Type B pancreatic cell (in vitro differentiated cells): ENCODE data around the gene CYFIP2. TPM values are rescaled to one million over a fixed set of nuclear protein-coding genes. Genes with fewer than 3 reads are reported as not detected.

Experiments
- DNase-seq: peaks from one replicate; pipeline ENCODE4 v3.0.0; 2021; ENCODE audit warnings: mixed read lengths; ENCODE audit not compliant: unreplicated experiment; ENCODE audit errors: extremely low spot score
- H3K27ac Mint-ChIP-seq: 2 replicates; pipeline ENCODE4 v1.8.0; 2021; ENCODE audit warnings: mild to moderate bottlenecking, mixed read lengths
- H3K27me3 Mint-ChIP-seq: 2 replicates; pipeline ENCODE4 v1.8.0; 2021; ENCODE audit warnings: mixed read lengths
- H3K36me3 Mint-ChIP-seq: 2 replicates; pipeline ENCODE4 v1.8.0; 2021; ENCODE audit warnings: mixed read lengths
- H3K4me1 Mint-ChIP-seq: one replicate; pipeline ENCODE4 v1.8.0; 2021; ENCODE audit warnings: mixed read lengths; ENCODE audit not compliant: unreplicated experiment
- H3K4me3 Mint-ChIP-seq: 2 replicates; pipeline ENCODE4 v1.8.0; 2021; ENCODE audit warnings: mild to moderate bottlenecking, mixed read lengths
- H3K9me3 Mint-ChIP-seq: 2 replicates; pipeline ENCODE4 v1.8.0; 2021; ENCODE audit warnings: mixed read lengths
- total RNA-seq: library from RNA; stranded (reverse); gene quantifications from 2 replicates; pipeline ENCODE4 v1.2.1, GENCODE V29; 2021; ENCODE audit warnings: low replicate concordance
- TF ChIP-seq, protein P1 (sequence below): fragments of 200-600 bp; sonication (generic); conservative IDR thresholded peaks from 2 replicates; pipeline ENCODE4 v1.5.0; 2021; ENCODE audit warnings: antibody characterized with exemption, mild to moderate bottlenecking

Gene CYFIP2
- total RNA-seq, 1 donor from 2014 or later, result 61.4 TPM

DNA sequence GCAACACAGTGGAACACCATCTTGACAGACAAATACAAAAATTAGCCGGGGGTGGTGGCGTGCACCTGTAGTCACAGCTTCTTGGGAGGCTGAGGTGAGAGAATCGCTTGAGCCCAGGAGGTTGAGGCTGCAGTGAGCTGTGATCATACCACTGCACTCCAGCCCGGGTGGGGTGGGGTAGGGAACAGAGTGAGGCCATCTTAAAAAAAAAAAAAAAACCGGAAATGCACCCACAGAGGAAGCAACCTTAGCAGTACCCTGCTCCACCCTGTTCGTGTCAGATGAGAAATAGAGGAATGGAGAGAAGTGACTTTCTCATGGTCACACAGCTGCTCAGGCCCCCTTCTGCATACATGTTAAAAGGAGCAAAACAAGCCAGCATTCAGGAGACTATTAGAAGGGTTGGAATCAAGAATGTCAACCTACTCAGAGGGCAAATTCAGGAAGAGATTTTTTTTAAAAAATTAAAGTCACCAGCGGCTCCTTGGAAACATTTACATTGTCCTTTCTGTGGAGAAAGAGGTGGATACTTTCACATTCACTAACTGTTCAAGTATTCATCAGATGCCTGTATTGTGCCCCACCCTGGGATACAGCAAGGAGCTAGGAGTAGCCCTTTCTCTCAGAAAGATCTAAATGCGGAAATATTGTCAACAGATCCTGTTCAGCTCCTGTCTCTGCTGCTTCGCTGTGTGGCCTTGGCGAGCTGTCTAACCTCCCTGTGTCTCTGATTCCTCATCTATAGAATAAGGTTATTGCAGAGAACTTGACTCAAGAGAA is 41.0 kb downstream of the CYFIP2 start:
- Mint-ChIP-seq H3K4me3 (no peak overlapping the region), H3K36me3 (peaks cover 5% of the 10 kb centered on the region), H3K4me1 (no peaks in the 10 kb centered on the region), H3K9me3 (no peaks in the 10 kb centered on the region), H3K27me3 (no peaks in the 10 kb centered on the region), H3K27ac (no peak overlapping the region)
- TF ChIP-seq, protein P1, sequence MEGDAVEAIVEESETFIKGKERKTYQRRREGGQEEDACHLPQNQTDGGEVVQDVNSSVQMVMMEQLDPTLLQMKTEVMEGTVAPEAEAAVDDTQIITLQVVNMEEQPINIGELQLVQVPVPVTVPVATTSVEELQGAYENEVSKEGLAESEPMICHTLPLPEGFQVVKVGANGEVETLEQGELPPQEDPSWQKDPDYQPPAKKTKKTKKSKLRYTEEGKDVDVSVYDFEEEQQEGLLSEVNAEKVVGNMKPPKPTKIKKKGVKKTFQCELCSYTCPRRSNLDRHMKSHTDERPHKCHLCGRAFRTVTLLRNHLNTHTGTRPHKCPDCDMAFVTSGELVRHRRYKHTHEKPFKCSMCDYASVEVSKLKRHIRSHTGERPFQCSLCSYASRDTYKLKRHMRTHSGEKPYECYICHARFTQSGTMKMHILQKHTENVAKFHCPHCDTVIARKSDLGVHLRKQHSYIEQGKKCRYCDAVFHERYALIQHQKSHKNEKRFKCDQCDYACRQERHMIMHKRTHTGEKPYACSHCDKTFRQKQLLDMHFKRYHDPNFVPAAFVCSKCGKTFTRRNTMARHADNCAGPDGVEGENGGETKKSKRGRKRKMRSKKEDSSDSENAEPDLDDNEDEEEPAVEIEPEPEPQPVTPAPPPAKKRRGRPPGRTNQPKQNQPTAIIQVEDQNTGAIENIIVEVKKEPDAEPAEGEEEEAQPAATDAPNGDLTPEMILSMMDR, result no peak
- no peak for DNase-seq

DNA sequence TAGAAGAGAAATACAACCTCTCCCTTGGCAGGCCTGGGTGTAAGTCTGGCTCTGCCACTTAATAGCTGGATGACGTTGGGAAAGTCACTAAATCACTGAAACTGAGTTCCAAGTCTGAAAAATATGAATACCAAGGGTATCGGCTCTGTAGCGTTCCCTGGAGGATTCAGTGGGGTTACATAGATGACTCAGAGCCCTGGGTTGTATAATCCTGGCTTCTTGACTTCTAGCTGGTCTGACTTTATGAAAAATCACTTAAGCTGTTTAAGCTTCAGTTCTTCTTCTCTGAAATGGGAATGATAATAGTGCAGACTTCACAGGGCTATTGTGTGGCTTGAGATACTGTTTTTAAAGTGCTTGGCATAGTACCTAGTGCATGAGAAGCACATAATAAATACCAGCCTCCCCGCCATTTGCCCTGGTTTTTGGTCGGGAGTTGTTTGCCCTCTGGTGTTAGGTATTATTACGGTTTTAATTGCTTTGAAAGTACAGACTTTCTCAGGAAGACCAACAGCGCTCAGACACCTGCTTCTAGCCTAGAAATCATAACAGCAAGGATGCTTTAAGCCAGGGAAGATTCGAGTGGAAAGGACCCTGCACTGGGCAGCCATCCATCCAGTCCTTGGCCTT is 43.0 kb downstream of the CYFIP2 start:
- H3K27me3 Mint-ChIP-seq, result no peaks in the 10 kb centered on the region
- H3K36me3 Mint-ChIP-seq, result peaks cover 8% of the 10 kb centered on the region
- peaks cover 3% of the 10 kb centered on the region for H3K4me1 Mint-ChIP-seq
- H3K4me3 Mint-ChIP-seq, result no peak overlapping the region
- H3K27ac Mint-ChIP-seq, result no peak overlapping the region
- TF ChIP-seq, protein P1, result no peak
- no peak for DNase-seq
- no peaks in the 10 kb centered on the region for H3K9me3 Mint-ChIP-seq

DNA sequence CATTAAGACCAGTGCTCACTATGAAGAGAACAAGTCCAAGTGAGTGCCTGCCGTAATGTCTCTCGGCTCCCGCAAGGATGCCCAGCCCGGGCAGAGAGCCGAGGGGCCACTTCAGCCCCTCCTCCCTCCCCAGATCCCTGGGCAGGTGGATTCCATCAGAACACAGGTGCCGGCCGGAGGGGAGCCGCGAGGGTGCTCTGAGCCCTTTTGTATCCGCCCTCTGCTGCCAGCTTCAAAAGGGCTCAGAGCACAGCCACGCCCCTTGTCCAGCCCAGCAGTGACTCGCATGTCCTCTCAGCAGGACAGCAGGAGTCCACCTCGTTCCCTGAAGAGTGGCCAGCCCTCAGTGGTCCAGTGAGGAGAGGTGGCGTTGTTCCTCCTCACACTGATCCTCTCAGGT is 43.9 kb downstream of the CYFIP2 start:
- TF ChIP-seq, protein P1, result no peak
- Mint-ChIP-seq H3K27ac (no peak overlapping the region), H3K27me3 (no peaks in the 10 kb centered on the region), H3K4me1 (peaks cover 3% of the 10 kb centered on the region), H3K36me3 (peaks cover 14% of the 10 kb centered on the region), H3K9me3 (no peaks in the 10 kb centered on the region), H3K4me3 (no peak overlapping the region)
- DNase-seq, result no peak

DNA sequence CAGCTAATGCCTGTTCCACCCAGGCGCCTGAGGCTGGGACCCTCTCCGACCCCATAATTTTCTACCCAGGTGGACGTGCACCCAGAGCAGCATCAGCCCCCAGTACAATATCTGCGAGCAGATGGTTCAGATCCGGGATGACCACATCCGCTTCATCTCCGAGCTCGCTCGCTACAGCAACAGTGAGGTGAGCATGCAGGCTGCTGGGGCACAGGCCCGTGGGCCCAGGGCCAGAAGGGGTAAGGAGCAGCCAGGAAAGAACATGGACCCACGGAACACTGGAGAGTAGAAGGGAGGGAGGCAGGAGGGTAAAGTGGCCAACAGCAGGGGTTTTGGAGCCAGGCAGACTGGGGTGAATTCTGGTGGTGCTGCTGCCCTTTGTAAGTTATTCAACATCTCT is 45.7 kb downstream of the CYFIP2 start:
- DNase-seq, result no peak
- TF ChIP-seq, protein P1, result no peak
- H3K4me1 Mint-ChIP-seq, result peaks cover 3% of the 10 kb centered on the region
- no peaks in the 10 kb centered on the region for H3K27me3 Mint-ChIP-seq
- no peak overlapping the region for H3K4me3 Mint-ChIP-seq
- peaks cover 17% of the 10 kb centered on the region for H3K36me3 Mint-ChIP-seq
- H3K9me3 Mint-ChIP-seq, result no peaks in the 10 kb centered on the region
- no peak overlapping the region for H3K27ac Mint-ChIP-seq

DNA sequence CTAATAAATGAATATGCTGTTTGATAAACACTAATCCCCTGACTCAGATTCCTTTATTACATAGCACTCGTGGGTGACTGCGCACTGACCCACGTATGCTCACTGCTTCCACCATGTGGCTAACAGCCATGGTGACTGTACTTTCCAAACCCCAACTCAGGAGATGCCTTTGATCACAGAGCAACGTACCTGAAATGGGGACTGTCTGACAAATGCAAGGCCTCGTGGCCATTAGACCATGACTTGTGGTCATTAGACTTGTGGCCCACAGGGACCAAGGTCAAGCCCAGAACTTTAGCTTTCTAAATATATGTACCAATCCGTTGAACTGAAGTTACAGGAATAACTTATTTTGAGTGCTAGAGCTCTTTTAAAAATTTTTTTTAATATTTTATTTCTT is 46.6 kb downstream of the CYFIP2 start:
- H3K27ac Mint-ChIP-seq, result peak overlapping the region; percentile 37
- no peak overlapping the region for H3K4me3 Mint-ChIP-seq
- H3K4me1 Mint-ChIP-seq, result peaks cover 3% of the 10 kb centered on the region
- H3K36me3 Mint-ChIP-seq, result peaks cover 17% of the 10 kb centered on the region
- TF ChIP-seq, protein P1, result peak; percentile 78
- H3K9me3 Mint-ChIP-seq, result no peaks in the 10 kb centered on the region
- H3K27me3 Mint-ChIP-seq, result no peaks in the 10 kb centered on the region
- DNase-seq, result no peak
